ENCODE measurements around the gene CCNG2. TPM values are rescaled to one million over a fixed set of nuclear protein-coding genes. Genes with fewer than 3 reads are reported as not detected.

The CCNG2 gene
- total RNA-seq, 1 experiment from 2014 or later: 25.6 TPM

- Histone ChIP-seq H3K4me3 (ENCODE audit: low read depth, low read length) (no peak overlapping the region), H3K36me3 (ENCODE audit: control insufficient read depth, insufficient read depth, low read length) (no peaks in the 10 kb centered on the region), H3K27me3 (replicated peaks; ENCODE audit: control insufficient read depth, insufficient read depth, low read length) (no peaks in the 10 kb centered on the region), H3K9me3 (no peaks in the 10 kb centered on the region), H3K4me1 (no peaks in the 10 kb centered on the region)
- ChIA-PET POLR2A (no interaction called here), CTCF (no interaction called here)
- H3K27me3 Mint-ChIP-seq (ENCODE audit: insufficient read depth, unreplicated experiment): peaks cover 4% of the 10 kb centered on the region
- intact Hi-C loops (cut with micrococcal nuclease; ENCODE audit: unreplicated experiment): no loop called here
- H3K27ac Mint-ChIP-seq (ENCODE audit: unreplicated experiment): no peak overlapping the region
- DNase-seq: no peak
- no TSS peak for BruUV-seq (replicated peaks)
- no peaks in the 10 kb centered on the region for H3K4me1 Mint-ChIP-seq (ENCODE audit: low read depth, unreplicated experiment)
- no peak for TF ChIP-seq CTCF (IDR thresholded peaks at IDR 0.05; ENCODE audit: insufficient read depth in 1 of 2, low read depth in 1 of 2, low read length in 1 of 2, severe bottlenecking in 1 of 2, unreplicated experiment in 1 of 2)
- no peak overlapping the region for H3K4me3 Mint-ChIP-seq (ENCODE audit: unreplicated experiment)
- no peaks in the 10 kb centered on the region for H3K9me3 Mint-ChIP-seq (ENCODE audit: unreplicated experiment)
- no peaks in the 10 kb centered on the region for H3K36me3 Mint-ChIP-seq (ENCODE audit: insufficient read depth, unreplicated experiment)
These were observed 24.7 kb downstream of the CCNG2 start for GRCh38 chr4:77181720-77182119.

- Histone ChIP-seq H3K4me1 (no peaks in the 10 kb centered on the region), H3K9me3 (no peaks in the 10 kb centered on the region), H3K36me3 (ENCODE audit: control insufficient read depth, insufficient read depth, low read length) (no peaks in the 10 kb centered on the region), H3K4me3 (ENCODE audit: low read depth, low read length) (no peak overlapping the region), H3K27me3 (replicated peaks; ENCODE audit: control insufficient read depth, insufficient read depth, low read length) (no peaks in the 10 kb centered on the region)
- no peaks in the 10 kb centered on the region for H3K9me3 Mint-ChIP-seq (ENCODE audit: unreplicated experiment)
- ChIA-PET CTCF (no interaction called here), POLR2A (no interaction called here)
- intact Hi-C loops (cut with micrococcal nuclease; ENCODE audit: unreplicated experiment): no loop called here
- no TSS peak for BruUV-seq (replicated peaks)
- peaks cover 4% of the 10 kb centered on the region for H3K27me3 Mint-ChIP-seq (ENCODE audit: insufficient read depth, unreplicated experiment)
- no peak overlapping the region for H3K4me3 Mint-ChIP-seq (ENCODE audit: unreplicated experiment)
- DNase-seq: no peak
- TF ChIP-seq CTCF (IDR thresholded peaks at IDR 0.05; ENCODE audit: insufficient read depth in 1 of 2, low read depth in 1 of 2, low read length in 1 of 2, severe bottlenecking in 1 of 2, unreplicated experiment in 1 of 2): no peak
- no peaks in the 10 kb centered on the region for H3K4me1 Mint-ChIP-seq (ENCODE audit: low read depth, unreplicated experiment)
- H3K36me3 Mint-ChIP-seq (ENCODE audit: insufficient read depth, unreplicated experiment): no peaks in the 10 kb centered on the region
- H3K27ac Mint-ChIP-seq (ENCODE audit: unreplicated experiment): no peak overlapping the region
These were observed 26.9 kb downstream of the CCNG2 start for GRCh38 chr4:77183777-77184420.

GRCh38 chr4:77184974-77185373 is 28.0 kb downstream of the CCNG2 start:
- BruUV-seq (replicated peaks): no TSS peak
- H3K4me1 ChIP-seq: peaks cover 4% of the 10 kb centered on the region
- CTCF ChIA-PET: no interaction called here
- H3K36me3 ChIP-seq (ENCODE audit: control insufficient read depth, insufficient read depth, low read length): no peaks in the 10 kb centered on the region
- Mint-ChIP-seq H3K4me1 (ENCODE audit: low read depth, unreplicated experiment) (peaks cover 2% of the 10 kb centered on the region), H3K9me3 (ENCODE audit: unreplicated experiment) (no peaks in the 10 kb centered on the region), H3K27me3 (ENCODE audit: insufficient read depth, unreplicated experiment) (peaks cover 4% of the 10 kb centered on the region), H3K4me3 (ENCODE audit: unreplicated experiment) (no peak overlapping the region), H3K36me3 (ENCODE audit: insufficient read depth, unreplicated experiment) (no peaks in the 10 kb centered on the region), H3K27ac (ENCODE audit: unreplicated experiment) (no peak overlapping the region)
- no peak for DNase-seq
- H3K9me3 ChIP-seq: no peaks in the 10 kb centered on the region
- no peak for TF ChIP-seq CTCF (IDR thresholded peaks at IDR 0.05; ENCODE audit: insufficient read depth in 1 of 2, low read depth in 1 of 2, low read length in 1 of 2, severe bottlenecking in 1 of 2, unreplicated experiment in 1 of 2)
- POLR2A ChIA-PET: no interaction called here
- intact Hi-C loops (cut with micrococcal nuclease; ENCODE audit: unreplicated experiment): no loop called here
- no peak overlapping the region for H3K4me3 ChIP-seq (ENCODE audit: low read depth, low read length)
- no peaks in the 10 kb centered on the region for H3K27me3 ChIP-seq (replicated peaks; ENCODE audit: control insufficient read depth, insufficient read depth, low read length)
